RWPE2 (cell line): Measurements from ENCODE around the gene RFWD3.
A peak's percentile ranks its signal among the peaks of the same experiment; 100 is the strongest.

Source experiments
- ATAC-seq: fragments of 200-7000 bp; cut with Tn5 transposase; 3 replicates; pipeline ENCODE4 v1.9.1; 2021; ENCODE audit warnings: low read depth
- DNase-seq: peaks from one replicate; pipeline ENCODE4 v3.0.0-alpha.2; 2020; ENCODE audit warnings: low spot score
- H3K27ac ChIP-seq: fragments of 450-650 bp; 2 replicates; pipeline ENCODE4 v1.5.1; 2017; ENCODE audit warnings: mild to moderate bottlenecking; ENCODE audit not compliant: poor library complexity, severe bottlenecking
- H3K27me3 ChIP-seq: fragments of 250-450 bp; sonication (Bioruptor Pico); 2 replicates; pipeline ENCODE4 v1.5.1; 2021; ENCODE audit warnings: mild to moderate bottlenecking, moderate library complexity; ENCODE audit not compliant: insufficient read depth, poor library complexity, severe bottlenecking
- H3K36me3 ChIP-seq: fragments of 250-450 bp; sonication (Bioruptor Pico); 2 replicates; pipeline ENCODE4 v1.5.1; 2020; ENCODE audit warnings: low read depth, mild to moderate bottlenecking, moderate library complexity
- H3K4me1 ChIP-seq: fragments of 250-450 bp; sonication (Bioruptor Pico); 2 replicates; pipeline ENCODE4 v1.5.1; 2021; ENCODE audit warnings: mild to moderate bottlenecking, moderate library complexity; ENCODE audit not compliant: insufficient read depth, poor library complexity, severe bottlenecking
- H3K4me3 ChIP-seq: fragments of 250-450 bp; sonication (Bioruptor Pico); 2 replicates; pipeline ENCODE4 v1.5.1; 2021; ENCODE audit warnings: mild to moderate bottlenecking, moderate library complexity; ENCODE audit not compliant: severe bottlenecking
- H3K9me3 ChIP-seq: fragments of 250-450 bp; sonication (Bioruptor Pico); 2 replicates; pipeline ENCODE4 v1.5.1; 2021; ENCODE audit warnings: mild to moderate bottlenecking, moderate library complexity; ENCODE audit not compliant: severe bottlenecking
- CTCF ChIP-seq: fragments of 450-650 bp; IDR thresholded peaks from one replicate; pipeline ENCODE4 v1.5.1; 2017; ENCODE audit warnings: mild to moderate bottlenecking, moderate library complexity; ENCODE audit not compliant: poor library complexity, severe bottlenecking

RFWD3 gene

DNA sequence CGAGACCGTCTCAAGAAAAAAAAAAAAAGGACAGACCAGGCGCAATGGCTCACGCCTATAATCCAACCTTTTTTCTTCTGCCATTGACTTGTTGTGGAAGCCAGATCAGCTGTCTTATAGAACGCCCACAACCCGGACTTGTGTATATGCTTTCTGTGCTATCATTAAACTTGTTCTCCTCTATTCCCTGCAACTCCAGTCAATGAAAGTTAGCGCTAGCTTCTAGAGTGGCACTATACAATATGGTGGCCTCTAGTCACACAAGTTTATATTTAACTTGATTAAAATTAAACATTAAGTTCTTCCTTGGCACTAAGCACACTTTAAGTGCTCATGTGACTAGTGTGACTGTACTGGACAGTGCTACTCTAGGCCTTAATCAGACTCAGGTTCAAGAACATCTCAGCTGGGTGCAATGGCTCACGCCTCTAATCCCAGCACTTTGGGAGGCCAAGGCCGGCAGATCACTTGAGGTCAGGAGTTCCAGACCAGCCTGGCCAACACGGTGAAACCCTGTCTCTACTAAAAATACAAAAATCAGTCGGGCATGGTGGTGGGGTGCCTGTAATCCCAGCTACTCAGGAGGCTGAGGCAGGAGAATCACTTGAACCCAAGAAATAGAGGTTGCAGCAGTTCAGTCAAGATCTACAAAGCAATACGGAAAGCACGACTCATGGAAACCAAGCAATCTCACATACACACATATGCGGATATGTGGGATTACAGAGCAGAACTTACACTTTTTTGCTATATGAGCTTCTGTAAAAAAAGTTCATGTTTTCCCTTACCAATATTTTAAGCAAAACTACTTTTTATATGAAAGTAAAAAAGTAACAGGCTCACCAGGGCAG is 41.0 kb downstream of the RFWD3 start:
- ATAC-seq (no peak), DNase-seq (no peak)
- H3K27ac ChIP-seq: no peak overlapping the region
- TF ChIP-seq CTCF: no peak
- peaks cover 96% of the 10 kb centered on the region for H3K36me3 ChIP-seq
- no peak overlapping the region for H3K4me3 ChIP-seq
- H3K4me1 ChIP-seq: no peaks in the 10 kb centered on the region
- H3K9me3 ChIP-seq: no peaks in the 10 kb centered on the region
- no peaks in the 10 kb centered on the region for H3K27me3 ChIP-seq

DNA sequence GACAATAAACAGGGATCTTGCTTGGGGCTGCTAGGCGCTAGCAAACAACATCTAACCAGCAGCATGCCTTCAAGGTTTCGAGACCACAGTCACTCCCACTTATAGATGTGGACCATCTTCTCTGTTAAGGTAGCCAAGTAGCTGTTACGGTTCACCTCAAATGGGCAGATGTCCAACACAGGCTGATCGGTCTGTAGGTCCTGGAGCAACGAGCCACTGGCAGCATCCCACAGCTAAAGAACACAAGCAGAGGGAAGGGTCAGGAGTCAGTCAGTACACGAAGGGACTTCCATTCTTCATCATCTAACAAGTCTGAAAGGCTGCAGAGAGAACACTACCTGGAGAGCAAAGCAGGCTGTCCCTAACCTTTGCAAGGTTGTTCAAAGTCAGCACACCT is 42.8 kb downstream of the RFWD3 start:
- no peaks in the 10 kb centered on the region for H3K27me3 ChIP-seq
- H3K9me3 ChIP-seq: no peaks in the 10 kb centered on the region
- no peaks in the 10 kb centered on the region for H3K4me1 ChIP-seq
- H3K27ac ChIP-seq: no peak overlapping the region
- no peak for DNase-seq
- ATAC-seq: 0 out of 3 replicates have a peak, but pooled peaks have one; percentile 8
- TF ChIP-seq CTCF: no peak
- peaks cover 77% of the 10 kb centered on the region for H3K36me3 ChIP-seq
- H3K4me3 ChIP-seq: no peak overlapping the region

- Histone ChIP-seq H3K36me3 (peaks cover 72% of the 10 kb centered on the region), H3K4me3 (no peak overlapping the region), H3K9me3 (no peaks in the 10 kb centered on the region), H3K27ac (no peak overlapping the region), H3K27me3 (no peaks in the 10 kb centered on the region), H3K4me1 (no peaks in the 10 kb centered on the region)
- TF ChIP-seq CTCF: peak; percentile 80
- DNase-seq (no peak), ATAC-seq (peak; percentile 30; the same call in 1 of the 3 replicates)
These were observed 43.4 kb downstream of the RFWD3 start for GRCh38 chr16:74623214-74623838.

DNA sequence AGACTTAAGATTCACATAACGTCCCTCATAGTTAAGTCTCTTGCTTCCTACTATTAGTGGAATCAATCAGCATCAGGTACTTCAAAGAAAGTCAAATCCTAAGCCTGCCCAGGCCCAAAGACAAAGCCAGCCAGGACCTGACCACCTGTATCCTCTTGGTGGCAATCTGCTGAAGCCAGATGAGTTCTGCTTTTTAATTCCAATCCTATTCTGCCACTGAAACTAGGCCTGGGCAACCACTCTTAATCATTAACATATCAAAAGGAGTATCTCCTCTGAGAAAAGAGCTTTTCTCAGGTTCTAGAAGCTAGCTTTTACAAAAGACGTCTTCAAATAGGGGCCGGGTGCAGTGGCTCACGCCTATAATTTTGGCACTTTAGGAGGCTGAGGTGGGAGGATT is 44.7 kb downstream of the RFWD3 start:
- no peaks in the 10 kb centered on the region for H3K4me1 ChIP-seq
- DNase-seq: no peak
- no peak for TF ChIP-seq CTCF
- no peaks in the 10 kb centered on the region for H3K27me3 ChIP-seq
- H3K9me3 ChIP-seq: no peaks in the 10 kb centered on the region
- H3K36me3 ChIP-seq: peaks cover 60% of the 10 kb centered on the region
- no peak overlapping the region for H3K27ac ChIP-seq
- no peak for ATAC-seq
- H3K4me3 ChIP-seq: no peak overlapping the region

- H3K4me1 ChIP-seq: no peaks in the 10 kb centered on the region
- H3K4me3 ChIP-seq: no peak overlapping the region
- no peaks in the 10 kb centered on the region for H3K9me3 ChIP-seq
- DNase-seq: no peak
- no peak for ATAC-seq
- H3K36me3 ChIP-seq: peaks cover 15% of the 10 kb centered on the region
- H3K27me3 ChIP-seq: no peaks in the 10 kb centered on the region
- H3K27ac ChIP-seq: no peak overlapping the region
- TF ChIP-seq CTCF: no peak
These were observed 49.4 kb downstream of the RFWD3 start for GRCh38 chr16:74617206-74617788.
